GM18907 (cell line): Measurements from ENCODE around the gene CMIP.
A peak's percentile ranks its signal among the peaks of the same experiment; 100 is the strongest.
"Not testable (repeated sequence)": the region's sequence is repeated elsewhere in the genome, so short reads cannot be mapped to it uniquely, and the experiment has no call there.

ENCODE experiments used
- ATAC-seq: cut with Tn5 transposase; IDR thresholded peaks from one replicate; pipeline ENCODE4 v1.9.1; 2021; ENCODE audit warnings: mild to moderate bottlenecking, moderate library complexity; ENCODE audit not compliant: unreplicated experiment

CMIP gene

GRCh38 chr16:81720973-81721906, 276.6 kb downstream of the CMIP start:
- no peak for ATAC-seq

- ATAC-seq: peak; percentile 72
Observed at GRCh38 chr16:81723098-81723723, 278.6 kb downstream of the CMIP start.

- ATAC-seq: no peak
Observed at GRCh38 chr16:81728435-81728834, 283.8 kb downstream of the CMIP start.

GRCh38 chr16:81729451-81729850, 284.8 kb downstream of the CMIP start:
- ATAC-seq: no peak

- ATAC-seq: peak; percentile 80
Observed at GRCh38 chr16:81730090-81731051, 285.8 kb downstream of the CMIP start.

- no peak for ATAC-seq
Observed at GRCh38 chr16:81731649-81732048, 287.0 kb downstream of the CMIP start.

GRCh38 chr16:81732699-81733098, 288.1 kb downstream of the CMIP start:
- ATAC-seq: no peak

- no peak for ATAC-seq
Observed at GRCh38 chr16:81733295-81733694, 288.7 kb downstream of the CMIP start.

- ATAC-seq: no peak
Observed at GRCh38 chr16:81734632-81735434, 290.2 kb downstream of the CMIP start.

- ATAC-seq: peak; percentile 56
Observed at GRCh38 chr16:81737885-81738536, 293.4 kb downstream of the CMIP start.

GRCh38 chr16:81738783-81739496, 294.3 kb downstream of the CMIP start:
- ATAC-seq: peak; percentile 39

GRCh38 chr16:81739503-81739902, 294.9 kb downstream of the CMIP start:
- ATAC-seq: no peak

GRCh38 chr16:81740169-81740568, 295.6 kb downstream of the CMIP start:
- peak; percentile 62 for ATAC-seq

- ATAC-seq: not testable (repeated sequence)
Observed at GRCh38 chr16:81741430-81741770, 296.8 kb downstream of the CMIP start.

GRCh38 chr16:81744385-81744784, 299.8 kb downstream of the CMIP start:
- ATAC-seq: no peak

- no peak for ATAC-seq
Observed at GRCh38 chr16:81744911-81745310, 300.3 kb downstream of the CMIP start.

GRCh38 chr16:81745704-81746558, 301.3 kb downstream of the CMIP start:
- ATAC-seq: peak; percentile 69

GRCh38 chr16:81746566-81746965, 302.0 kb downstream of the CMIP start:
- no peak for ATAC-seq
